Measurements from ENCODE around the gene EMX1.

Gene EMX1

GRCh38 chr2:72942293-72942692, 25.0 kb downstream of the EMX1 start:
- no peak overlapping the region for H3K27ac Mint-ChIP-seq
- no peak for ATAC-seq
- H3K27me3 Mint-ChIP-seq: peaks cover 17% of the 10 kb centered on the region
- H3K4me3 Mint-ChIP-seq: no peak overlapping the region
- H3K4me1 Mint-ChIP-seq: no peaks in the 10 kb centered on the region
- H3K36me3 Mint-ChIP-seq: peaks cover 11% of the 10 kb centered on the region
- H3K9me3 Mint-ChIP-seq: no peaks in the 10 kb centered on the region

DNA sequence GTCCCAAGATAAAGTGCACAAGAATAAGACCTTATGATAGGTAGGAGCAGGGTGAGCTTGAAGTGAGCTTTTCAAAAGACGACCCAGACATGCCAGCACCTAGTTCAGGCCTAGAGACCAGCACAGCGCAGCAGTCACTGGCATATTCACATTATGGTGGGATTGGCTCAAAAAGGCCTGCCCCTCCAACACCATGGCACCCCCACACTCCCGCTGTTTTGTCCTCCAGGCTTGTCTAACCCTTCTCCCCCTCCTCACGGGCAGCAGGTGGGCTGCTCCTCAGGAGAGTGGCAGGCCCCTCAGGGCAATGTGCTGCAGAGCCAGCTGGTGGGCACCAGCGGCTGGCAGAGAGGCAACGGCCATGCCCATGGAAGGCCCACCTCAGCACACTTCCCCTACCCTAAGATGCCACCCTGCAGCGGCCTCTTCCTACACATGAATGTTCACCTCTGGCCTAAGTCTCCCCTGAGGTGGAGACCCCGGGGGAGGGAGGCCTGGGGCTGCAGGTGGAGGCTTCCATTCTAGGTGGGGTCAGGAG, 25.6 kb downstream of the EMX1 start:
- H3K27ac Mint-ChIP-seq: no peak overlapping the region
- H3K4me3 Mint-ChIP-seq: no peak overlapping the region
- no peaks in the 10 kb centered on the region for H3K9me3 Mint-ChIP-seq
- peaks cover 13% of the 10 kb centered on the region for H3K27me3 Mint-ChIP-seq
- ATAC-seq: no peak
- peaks cover 11% of the 10 kb centered on the region for H3K36me3 Mint-ChIP-seq
- no peaks in the 10 kb centered on the region for H3K4me1 Mint-ChIP-seq

DNA sequence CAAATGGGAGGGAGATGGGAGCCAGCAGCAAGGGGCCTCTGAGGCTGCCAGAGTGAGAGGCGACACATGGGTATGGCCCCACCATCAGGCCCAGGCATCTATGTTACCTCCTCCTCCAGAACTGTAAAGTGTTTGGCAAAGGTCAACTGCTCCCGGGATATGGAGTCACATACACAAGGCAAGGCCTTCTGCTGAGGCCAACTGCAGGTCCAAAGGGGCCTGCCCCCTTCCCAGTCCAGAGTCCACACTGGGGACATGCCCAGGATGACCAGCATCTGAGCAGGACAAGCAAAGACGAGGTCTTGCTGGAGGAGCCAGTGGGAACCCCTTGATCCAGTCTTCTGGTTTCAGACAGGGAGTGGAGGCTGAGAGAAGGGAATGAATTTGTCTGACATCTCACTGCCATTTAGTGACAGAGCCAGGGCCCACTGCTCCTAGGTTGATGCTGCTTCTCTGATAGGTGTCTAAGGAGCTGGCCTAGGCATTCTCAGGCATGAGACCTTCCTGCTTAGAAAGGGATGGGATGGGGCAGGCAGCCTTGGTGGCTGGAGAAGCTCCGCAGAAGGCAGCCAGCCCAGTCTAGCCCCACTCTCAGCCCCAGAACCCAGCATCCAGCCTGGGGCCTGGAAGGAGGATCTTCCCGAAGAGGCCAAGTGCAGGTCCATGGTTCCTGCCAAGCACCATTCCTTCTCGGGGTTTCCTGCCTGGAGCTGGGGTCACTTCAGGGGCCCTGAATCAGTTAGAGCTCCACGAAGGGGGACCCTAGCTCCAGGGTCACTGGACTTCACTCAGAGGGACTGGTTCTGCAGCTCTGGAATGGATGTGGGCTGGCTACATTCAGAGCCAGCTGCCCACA, 26.4 kb downstream of the EMX1 start:
- H3K27me3 Mint-ChIP-seq: peaks cover 6% of the 10 kb centered on the region
- no peaks in the 10 kb centered on the region for H3K4me1 Mint-ChIP-seq
- H3K36me3 Mint-ChIP-seq: peaks cover 11% of the 10 kb centered on the region
- H3K9me3 Mint-ChIP-seq: no peaks in the 10 kb centered on the region
- H3K27ac Mint-ChIP-seq: no peak overlapping the region
- ATAC-seq: no peak
- no peak overlapping the region for H3K4me3 Mint-ChIP-seq

- H3K27me3 Mint-ChIP-seq: no peaks in the 10 kb centered on the region
- no peaks in the 10 kb centered on the region for H3K4me1 Mint-ChIP-seq
- peaks cover 11% of the 10 kb centered on the region for H3K36me3 Mint-ChIP-seq
- H3K27ac Mint-ChIP-seq: no peak overlapping the region
- H3K4me3 Mint-ChIP-seq: no peak overlapping the region
- ATAC-seq: no peak
- H3K9me3 Mint-ChIP-seq: no peaks in the 10 kb centered on the region
These were observed 27.6 kb downstream of the EMX1 start for GRCh38 chr2:72944804-72945449.

DNA sequence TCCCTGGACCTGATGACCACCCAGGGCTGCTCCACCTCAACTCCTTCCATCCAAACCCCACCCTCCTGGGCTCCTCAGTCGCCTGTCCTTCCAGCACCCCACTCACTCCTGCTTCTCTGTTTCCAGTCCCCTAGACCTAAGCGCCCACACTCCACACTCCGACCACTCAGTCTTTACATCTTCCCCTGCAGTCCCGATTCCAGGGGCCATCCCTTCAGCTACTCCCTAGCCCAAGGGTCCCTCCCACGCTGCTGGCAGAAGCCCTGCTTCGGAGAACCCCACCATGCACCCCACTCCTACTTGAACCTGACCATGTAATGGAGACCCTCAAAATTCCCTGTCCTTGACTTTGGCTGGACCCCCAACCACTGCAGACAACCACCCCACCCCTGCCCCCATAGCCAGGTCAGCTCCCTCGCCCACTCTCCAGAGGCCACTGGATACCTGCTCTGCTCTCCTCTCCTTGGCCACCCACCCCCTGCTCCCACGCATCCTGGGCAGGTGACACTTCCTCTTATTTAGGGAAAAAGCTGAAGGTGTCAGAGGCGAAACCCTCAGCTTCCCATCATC, 28.2 kb downstream of the EMX1 start:
- Mint-ChIP-seq H3K9me3 (no peaks in the 10 kb centered on the region), H3K27me3 (no peaks in the 10 kb centered on the region), H3K27ac (no peak overlapping the region), H3K4me1 (no peaks in the 10 kb centered on the region), H3K36me3 (peaks cover 11% of the 10 kb centered on the region), H3K4me3 (no peak overlapping the region)
- ATAC-seq: no peak

GRCh38 chr2:72946466-72946865, 29.1 kb downstream of the EMX1 start:
- peaks cover 11% of the 10 kb centered on the region for H3K36me3 Mint-ChIP-seq
- no peak for ATAC-seq
- no peak overlapping the region for H3K27ac Mint-ChIP-seq
- H3K9me3 Mint-ChIP-seq: no peaks in the 10 kb centered on the region
- no peaks in the 10 kb centered on the region for H3K27me3 Mint-ChIP-seq
- no peak overlapping the region for H3K4me3 Mint-ChIP-seq
- H3K4me1 Mint-ChIP-seq: no peaks in the 10 kb centered on the region

DNA sequence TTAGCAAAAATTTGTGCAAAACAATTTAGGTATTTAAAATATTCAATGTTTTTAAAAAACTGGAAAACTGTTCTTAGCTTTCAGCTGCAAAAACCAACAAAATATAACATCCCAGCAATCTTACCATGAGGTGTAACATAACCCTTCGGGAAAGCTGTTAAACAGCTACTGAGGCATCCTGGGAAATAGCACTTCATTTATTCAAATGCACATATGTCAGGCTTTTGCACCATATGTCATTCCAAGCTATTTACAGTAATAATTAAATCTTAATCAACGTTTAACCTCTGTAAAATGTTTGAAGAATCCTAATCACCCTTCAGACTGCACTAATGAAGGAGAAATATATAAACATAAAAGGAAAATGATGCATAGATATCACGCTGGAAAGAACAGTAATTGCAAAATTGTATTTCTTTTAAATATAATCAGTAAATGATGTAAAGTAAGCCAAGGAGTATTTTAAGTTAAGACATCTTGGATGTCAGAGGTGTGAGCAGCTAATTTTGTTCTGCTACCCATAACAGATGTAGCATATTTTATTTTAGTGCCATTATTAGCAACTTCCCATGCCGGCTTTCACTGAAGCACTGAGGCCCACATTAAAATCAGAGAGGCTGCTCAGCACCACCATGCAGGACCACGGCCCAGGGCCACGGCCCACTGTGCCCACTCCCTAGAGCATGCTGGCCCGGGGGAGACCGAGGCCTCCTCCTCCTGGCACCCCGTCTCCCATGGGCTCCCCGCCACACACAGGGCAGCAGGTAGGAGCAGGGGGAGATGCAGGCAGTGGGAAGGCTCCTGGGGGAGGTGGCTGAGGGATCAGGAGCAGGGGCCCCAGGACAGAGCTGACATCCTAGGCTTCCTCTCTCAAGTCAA, 30.9 kb downstream of the EMX1 start:
- ATAC-seq: no peak
- no peaks in the 10 kb centered on the region for H3K9me3 Mint-ChIP-seq
- H3K27ac Mint-ChIP-seq: no peak overlapping the region
- peaks cover 11% of the 10 kb centered on the region for H3K36me3 Mint-ChIP-seq
- no peaks in the 10 kb centered on the region for H3K27me3 Mint-ChIP-seq
- no peak overlapping the region for H3K4me3 Mint-ChIP-seq
- H3K4me1 Mint-ChIP-seq: no peaks in the 10 kb centered on the region

- H3K36me3 Mint-ChIP-seq: peaks cover 11% of the 10 kb centered on the region
- H3K4me1 Mint-ChIP-seq: peaks cover 3% of the 10 kb centered on the region
- no peak overlapping the region for H3K4me3 Mint-ChIP-seq
- no peaks in the 10 kb centered on the region for H3K9me3 Mint-ChIP-seq
- no peak for ATAC-seq
- H3K27me3 Mint-ChIP-seq: no peaks in the 10 kb centered on the region
- no peak overlapping the region for H3K27ac Mint-ChIP-seq
These were observed 31.7 kb downstream of the EMX1 start for GRCh38 chr2:72949045-72949444.

DNA sequence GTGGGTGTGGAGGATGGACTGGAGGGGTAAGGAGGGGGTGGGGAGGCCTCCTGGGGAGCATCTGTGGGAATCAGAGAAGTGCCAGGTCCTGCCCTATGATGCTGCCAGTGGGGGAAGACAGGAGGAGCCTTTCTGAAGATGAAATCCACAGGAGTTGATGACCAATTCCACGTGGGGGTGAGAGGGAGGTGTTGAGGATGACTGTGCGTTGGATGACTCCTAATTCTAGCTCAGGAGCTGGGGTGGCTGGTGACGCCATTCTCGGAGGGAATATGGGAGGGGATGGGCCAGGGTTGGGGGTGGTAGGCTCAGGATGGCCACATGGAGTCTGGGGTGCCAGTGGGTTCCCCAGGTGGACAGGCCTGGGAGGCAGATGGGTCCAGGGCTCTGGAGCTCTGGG, 32.3 kb downstream of the EMX1 start:
- Mint-ChIP-seq H3K27ac (no peak overlapping the region), H3K9me3 (no peaks in the 10 kb centered on the region), H3K4me3 (no peak overlapping the region), H3K4me1 (peaks cover 7% of the 10 kb centered on the region), H3K36me3 (peaks cover 10% of the 10 kb centered on the region), H3K27me3 (no peaks in the 10 kb centered on the region)
- no peak for ATAC-seq

DNA sequence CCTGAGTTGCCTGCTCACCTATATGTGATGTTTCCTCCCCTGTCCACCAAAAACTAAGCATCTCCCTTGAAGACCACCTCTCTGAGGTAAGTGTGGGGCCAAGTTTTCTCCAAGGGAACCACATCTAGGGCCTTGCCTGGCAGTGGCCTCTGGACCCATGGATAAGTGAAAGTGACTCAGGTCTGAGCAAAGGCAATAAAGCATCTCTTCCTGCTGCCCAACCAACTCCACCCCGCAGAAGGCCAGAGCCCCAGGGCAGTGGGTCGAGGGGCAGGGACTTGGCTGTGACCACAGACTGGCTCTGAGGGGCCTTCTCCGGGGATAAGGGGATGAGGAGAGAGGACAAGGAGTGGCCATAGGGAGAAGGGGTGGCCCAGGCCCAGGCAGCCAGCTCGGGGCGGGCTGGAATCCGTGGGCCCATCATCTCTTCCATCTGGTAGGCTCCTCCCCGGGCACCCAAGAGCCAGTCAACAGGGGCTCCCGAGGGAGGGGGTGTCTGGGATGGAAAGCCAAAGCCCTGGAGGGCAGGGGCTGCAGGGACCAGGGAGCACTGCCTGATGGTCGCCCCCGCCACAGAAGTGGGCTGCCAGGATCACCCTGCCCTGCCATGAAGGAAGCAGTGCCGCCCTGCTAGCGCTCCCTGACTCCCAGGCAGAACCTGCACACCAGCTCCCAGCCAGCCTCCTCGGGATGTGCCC, 33.4 kb downstream of the EMX1 start:
- no peak overlapping the region for H3K4me3 Mint-ChIP-seq
- H3K27ac Mint-ChIP-seq: no peak overlapping the region
- no peak for ATAC-seq
- peaks cover 7% of the 10 kb centered on the region for H3K4me1 Mint-ChIP-seq
- no peaks in the 10 kb centered on the region for H3K9me3 Mint-ChIP-seq
- no peaks in the 10 kb centered on the region for H3K27me3 Mint-ChIP-seq
- no peaks in the 10 kb centered on the region for H3K36me3 Mint-ChIP-seq

DNA sequence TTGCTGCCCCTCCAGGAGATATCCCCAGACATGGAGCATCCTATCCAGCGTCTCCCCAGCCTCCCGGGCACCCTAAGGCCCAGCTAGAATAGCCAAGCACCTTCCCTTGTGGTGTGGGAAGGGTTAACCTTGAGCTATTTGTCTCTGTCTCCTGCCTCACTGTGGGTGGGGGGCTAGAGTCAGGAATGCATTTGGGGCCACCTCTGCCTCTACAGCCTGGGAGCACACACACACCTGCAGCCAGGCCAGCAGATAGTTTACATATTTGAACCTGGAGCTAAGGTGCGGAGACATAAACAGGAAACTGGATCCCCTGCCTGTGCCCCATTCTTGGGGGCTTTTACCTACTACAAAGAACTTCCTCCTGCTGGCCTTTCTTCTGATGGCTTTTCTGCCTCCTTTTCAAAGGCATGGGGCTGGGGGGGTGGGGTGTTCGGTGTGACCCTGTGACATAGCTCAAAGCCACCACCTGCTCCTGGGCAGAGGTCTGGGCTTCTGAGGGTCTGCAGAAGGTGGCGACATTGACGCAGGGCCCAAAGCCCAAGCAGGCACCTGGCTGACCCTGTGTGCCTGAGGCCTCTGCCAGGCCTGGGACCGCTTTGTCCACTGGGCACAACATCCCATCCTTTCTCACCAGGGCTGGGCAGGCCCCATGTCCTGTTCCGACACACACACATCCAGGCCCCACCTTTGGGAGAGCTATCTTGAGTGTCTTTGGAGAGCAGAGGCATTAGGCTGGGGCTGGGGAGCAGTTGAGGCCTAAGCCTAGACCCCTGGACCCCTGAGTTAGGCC, 34.2 kb downstream of the EMX1 start:
- ATAC-seq: no peak
- H3K4me1 Mint-ChIP-seq: peaks cover 7% of the 10 kb centered on the region
- H3K27me3 Mint-ChIP-seq: no peaks in the 10 kb centered on the region
- no peak overlapping the region for H3K4me3 Mint-ChIP-seq
- H3K36me3 Mint-ChIP-seq: peaks cover under 1% of the 10 kb centered on the region
- no peak overlapping the region for H3K27ac Mint-ChIP-seq
- H3K9me3 Mint-ChIP-seq: no peaks in the 10 kb centered on the region

DNA sequence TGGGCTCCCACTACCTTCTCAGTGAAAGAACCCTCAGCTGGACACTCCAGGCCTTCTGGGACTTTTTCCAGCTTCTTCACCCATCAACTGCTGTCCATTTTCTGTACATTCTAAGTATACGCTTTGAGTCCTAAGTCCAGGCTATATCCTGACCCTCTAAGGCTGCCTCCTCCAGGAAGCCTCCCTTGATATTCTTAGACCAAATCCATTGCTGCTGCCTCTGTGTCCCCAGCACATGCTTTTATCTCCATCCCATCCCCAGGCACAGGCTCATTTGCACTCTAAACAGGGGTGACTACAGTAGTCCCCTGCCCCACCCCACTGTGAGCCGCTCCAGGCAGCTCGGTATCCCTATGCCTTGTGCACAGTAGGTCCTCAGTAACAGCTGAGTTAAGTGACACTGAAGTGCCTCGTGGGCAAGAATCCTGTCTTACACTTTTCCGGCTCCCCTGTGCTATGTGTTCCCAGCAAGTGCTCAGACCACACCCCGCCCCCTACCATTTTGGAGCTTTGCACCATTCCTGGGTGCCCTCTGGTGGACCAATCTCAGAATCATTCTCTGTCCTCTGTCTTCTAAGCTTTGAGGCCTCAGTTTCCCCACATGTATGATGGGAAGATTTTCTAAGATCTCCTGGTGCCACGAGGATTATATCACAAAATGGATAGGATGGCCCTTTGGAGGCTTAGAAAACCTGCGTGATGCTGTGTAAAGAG, 34.9 kb downstream of the EMX1 start:
- Mint-ChIP-seq H3K9me3 (no peaks in the 10 kb centered on the region), H3K36me3 (peaks cover 7% of the 10 kb centered on the region), H3K27me3 (no peaks in the 10 kb centered on the region), H3K4me1 (peaks cover 7% of the 10 kb centered on the region), H3K4me3 (no peak overlapping the region), H3K27ac (no peak overlapping the region)
- ATAC-seq: no peak

- no peaks in the 10 kb centered on the region for H3K9me3 Mint-ChIP-seq
These were observed 35.6 kb downstream of the EMX1 start for GRCh38 chr2:72952961-72953360.

More at GRCh38 chr2:72952961-72953360, 35.6 kb downstream of the EMX1 start:
- H3K4me3 Mint-ChIP-seq: no peak overlapping the region
- H3K36me3 Mint-ChIP-seq: peaks cover 7% of the 10 kb centered on the region
- no peak for ATAC-seq
- peaks cover 7% of the 10 kb centered on the region for H3K4me1 Mint-ChIP-seq
- H3K27ac Mint-ChIP-seq: no peak overlapping the region
- H3K27me3 Mint-ChIP-seq: no peaks in the 10 kb centered on the region

Measured in stimulated activated memory B cell treated with anti-CD40 and anti-IgM and Interleukin-4, amounts not matched to agents 10 μg/mL and 1 μg/mL and 100 μg/mL, for 72 hours (primary cell).